ENCODE measurements around the gene ACVR1B. TPM values are rescaled to one million over a fixed set of nuclear protein-coding genes. Genes with fewer than 3 reads are reported as not detected.

ACVR1B gene
- total and polyA plus RNA-seq, 2 experiments from 2014 or later, result 2.4 to 7.5 TPM

DNA sequence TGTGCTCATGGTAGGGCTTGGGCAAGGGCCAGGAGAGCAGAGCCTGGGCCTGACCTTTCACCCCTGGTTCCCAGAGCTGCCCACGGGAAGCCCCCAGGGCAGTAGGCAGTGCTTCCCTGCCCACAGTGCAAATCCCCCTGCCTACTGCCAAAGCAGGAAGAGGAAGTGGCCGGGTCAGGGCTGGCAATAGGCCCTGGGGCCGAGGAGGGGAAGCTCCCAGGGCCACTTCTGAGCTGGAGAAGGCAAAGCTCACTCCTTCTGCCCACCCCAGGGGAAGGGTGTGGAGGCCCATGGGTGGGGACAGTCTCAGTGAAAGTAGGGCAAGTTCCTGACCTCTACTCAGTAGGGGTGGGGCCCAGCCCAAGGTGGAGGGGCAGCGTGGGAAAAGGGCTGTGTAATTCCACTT is 94.3 kb downstream of the ACVR1B start:
- Histone ChIP-seq H3K4me1 (ENCODE audit: insufficient read depth) (peaks cover 9% of the 10 kb centered on the region; the same call in 1 of the 2 replicates), H3K27me3 (ENCODE audit: insufficient read depth) (peaks cover 32% of the 10 kb centered on the region), H3K27ac (ENCODE audit: low read depth) (no peak overlapping the region), H3K79me2 (replicated peaks; ENCODE audit: insufficient read depth) (no peaks in the 10 kb centered on the region), H3K9me2 (ENCODE audit: insufficient read depth) (no peaks in the 10 kb centered on the region), H3F3A (replicated peaks; ENCODE audit: low read depth) (peaks cover 2% of the 10 kb centered on the region; the same call in 1 of the 2 replicates), H3K4me3 (no peak overlapping the region), H2AFZ (no peak overlapping the region), H4K20me1 (replicated peaks; ENCODE audit: insufficient read depth) (peaks cover 13% of the 10 kb centered on the region), H3K36me3 (ENCODE audit: insufficient read depth) (no peaks in the 10 kb centered on the region), H3K4me2 (no peak overlapping the region)
- ATAC-seq, result no peak
- no peaks in the 10 kb centered on the region; the same call in 2 of the 3 replicates for H3K9me3 Mint-ChIP-seq
- H3K4me3 Mint-ChIP-seq, result no peak overlapping the region
- no peak overlapping the region for H3K27ac Mint-ChIP-seq
- H3K36me3 Mint-ChIP-seq (ENCODE audit: low read depth), result peaks cover 11% of the 10 kb centered on the region; the same call in 2 of the 3 replicates
- peaks cover 29% of the 10 kb centered on the region for H3K27me3 Mint-ChIP-seq (ENCODE audit: insufficient read depth, low read depth, poor library complexity)
- peaks cover 25% of the 10 kb centered on the region for H3K4me1 Mint-ChIP-seq
- TF ChIP-seq ZNF114 (CRISPR knock-in tag; IDR thresholded peaks at IDR 0.05), result no peak
- TF ChIP-seq EZH2 (IDR thresholded peaks at IDR 0.05; ENCODE audit: low read depth, unreplicated experiment), result no peak
- TF ChIP-seq POLR2AphosphoS5 (IDR thresholded peaks at IDR 0.05; ENCODE audit: low read depth), result no peak
- TF ChIP-seq CREB1 (CRISPR knock-in tag; IDR thresholded peaks at IDR 0.05; ENCODE audit: low read depth), result no peak
- TF ChIP-seq ZNF331 (CRISPR knock-in tag; IDR thresholded peaks at IDR 0.05; ENCODE audit: low read depth), result no peak
- no peak for DNase-seq (ENCODE audit: low spot score)

Small RNA genes within 50 kb of the gene (small RNA-seq; reads per million reads assigned to genes)
- gene RNU6-574P (ENCODE audit: low replicate concordance), result not detected

Other genes starting within 250 kb of the ACVR1B start
- gene FIGNL2, start 103.0 kb upstream of the ACVR1B start, total RNA-seq (2014; rRNA removed; shearing (Covaris generic)), result 4.1 and 5.2 TPM in 2 replicates
- 1.1 and 1.4 TPM in 2 replicates for gene FIGNL2, start 103.0 kb upstream of the ACVR1B start, polyA plus RNA-seq (2016; fragmentation: Nextera tagmentation; extraction: Ambion mirVana)
- 0.27 and 1.7 TPM in 2 replicates for gene ANKRD33, start 63.6 kb upstream of the ACVR1B start, total RNA-seq (2014; rRNA removed; shearing (Covaris generic))
- gene ANKRD33, start 63.6 kb upstream of the ACVR1B start, polyA plus RNA-seq (2016; fragmentation: Nextera tagmentation; extraction: Ambion mirVana), result 0.27 and 0.42 TPM in 2 replicates
- gene ACVRL1, start 44.2 kb upstream of the ACVR1B start, total RNA-seq (2014; rRNA removed; shearing (Covaris generic)), result 0.28 and 0.62 TPM in 2 replicates
- 0.23 TPM in 1 of 2 replicates, not detected in the other for gene ACVRL1, start 44.2 kb upstream of the ACVR1B start, polyA plus RNA-seq (2016; fragmentation: Nextera tagmentation; extraction: Ambion mirVana)
- 3.0 and 3.5 TPM in 2 replicates for gene TAMALIN, start 55.2 kb downstream of the ACVR1B start, total RNA-seq (2014; rRNA removed; shearing (Covaris generic))
- 0.34 and 0.73 TPM in 2 replicates for gene TAMALIN, start 55.2 kb downstream of the ACVR1B start, polyA plus RNA-seq (2016; fragmentation: Nextera tagmentation; extraction: Ambion mirVana)
- gene NR4A1, start 99.7 kb downstream of the ACVR1B start, total RNA-seq (2014; rRNA removed; shearing (Covaris generic)), result 13.4 and 19.1 TPM in 2 replicates
- gene NR4A1, start 99.7 kb downstream of the ACVR1B start, polyA plus RNA-seq (2016; fragmentation: Nextera tagmentation; extraction: Ambion mirVana), result 7.5 and 8.3 TPM in 2 replicates
- 60.3 and 111 TPM in 2 replicates for gene ATG101, start 118.3 kb downstream of the ACVR1B start, total RNA-seq (2014; rRNA removed; shearing (Covaris generic))
- 27.7 and 29.4 TPM in 2 replicates for gene ATG101, start 118.3 kb downstream of the ACVR1B start, polyA plus RNA-seq (2016; fragmentation: Nextera tagmentation; extraction: Ambion mirVana)
- 0.12 and 0.66 TPM in 2 replicates for gene SMIM41, start 128.0 kb downstream of the ACVR1B start, total RNA-seq (2014; rRNA removed; shearing (Covaris generic))
- gene SMIM41, start 128.0 kb downstream of the ACVR1B start, polyA plus RNA-seq (2016; fragmentation: Nextera tagmentation; extraction: Ambion mirVana), result 0.66 and 0.80 TPM in 2 replicates
- not detected in 2 replicates for gene KRT80, start 240.3 kb downstream of the ACVR1B start, total RNA-seq (2014; rRNA removed; shearing (Covaris generic))
- not detected in 2 replicates for gene KRT80, start 240.3 kb downstream of the ACVR1B start, polyA plus RNA-seq (2016; fragmentation: Nextera tagmentation; extraction: Ambion mirVana)

All from GM23338 (cell line).